Vagina (tissue), 2 donors: ENCODE data around the gene POLD1.

Source experiments
- POLR2A ChIP-seq, 2 donors: fragments of 450-650 bp; IDR thresholded peaks; one replicate each; pipeline ENCODE4 v1.6.1; 2017; ENCODE audit warnings: antibody characterized with exemption in 2 of 2, mild to moderate bottlenecking in 2 of 2, moderate library complexity in 2 of 2
- POLR2AphosphoS5 ChIP-seq, 2 donors: sonication (generic); formaldehyde crosslinking; IDR thresholded peaks; one replicate each; pipeline ENCODE4 v1.9.0; 2017; ENCODE audit warnings: antibody characterized with exemption in 2 of 2, mild to moderate bottlenecking in 2 of 2, low read depth in 1 of 2; ENCODE audit not compliant: insufficient read depth in 1 of 2

DNA sequence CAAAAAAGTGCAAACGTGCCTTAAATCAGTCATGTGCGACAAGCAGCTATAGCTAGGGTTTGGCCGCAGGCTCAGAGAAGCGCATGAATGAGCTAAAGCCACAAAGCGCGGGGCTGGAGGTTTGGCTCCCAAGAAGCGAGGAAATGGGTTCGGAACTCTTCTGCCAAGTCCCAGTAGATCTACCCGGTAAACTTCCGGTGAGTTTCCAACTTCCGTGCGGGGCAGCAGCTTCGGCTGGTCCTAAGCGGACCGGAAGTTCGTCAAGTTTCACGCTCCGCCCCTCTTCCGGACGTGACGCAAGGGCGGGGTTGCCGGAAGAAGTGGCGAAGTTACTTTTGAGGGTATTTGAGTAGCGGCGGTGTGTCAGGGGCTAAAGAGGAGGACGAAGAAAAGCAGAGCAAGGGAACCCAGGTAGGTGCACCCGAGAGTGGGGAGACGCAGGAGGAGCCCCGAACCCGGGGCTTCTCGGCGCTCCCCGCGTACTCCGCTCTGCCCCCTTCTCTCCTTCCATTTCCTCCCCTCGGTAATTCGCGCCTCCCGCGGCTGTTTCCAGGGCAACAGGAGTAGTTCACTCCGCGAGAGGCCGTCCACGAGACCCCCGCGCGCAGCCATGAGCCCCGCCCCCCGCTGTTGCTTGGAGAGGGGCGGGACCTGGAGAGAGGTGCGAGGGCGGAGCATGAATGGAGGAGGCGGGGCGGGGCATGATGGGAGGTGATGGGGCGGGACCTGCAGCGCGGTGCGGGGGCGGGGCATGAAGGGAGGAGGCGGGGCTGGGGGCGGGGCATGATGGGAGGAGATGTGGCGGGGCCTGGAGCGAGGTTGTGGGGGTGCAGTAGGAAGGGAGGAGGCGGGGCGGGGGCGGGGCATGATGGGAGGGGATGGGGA is 7.7 kb upstream of the POLD1 start, which contains the start of gene NR1H2:
- TF ChIP-seq POLR2A (IDR thresholded peaks at IDR 0.05) (peak in 1 of 2 donors; percentile 59), POLR2AphosphoS5 (IDR thresholded peaks at IDR 0.05; ENCODE audit: insufficient read depth in 1 of 2, low read depth in 1 of 2) (peak; percentile 97 to 99)
